Left lung (tissue), 10 donors: Measurements from ENCODE around the gene C4A. TPM values are rescaled to one million over a fixed set of nuclear protein-coding genes. Genes with fewer than 3 reads are reported as not detected.
A peak's percentile ranks its signal among the peaks of the same experiment; 100 is the strongest.

ENCODE experiments used
- ATAC-seq: fragments of 200-7000 bp; cut with Tn5 transposase; one replicate; pipeline ENCODE4 v1.9.1; 2020; ENCODE audit warnings: moderate library complexity
- DNase-seq, 4 donors: peaks; one replicate each; pipeline ENCODE4 v3.0.0-alpha.2; 2013 to 2020
- H3K27ac ChIP-seq, 2 donors: fragments of 200-600 bp; sonication (generic) in 1 of 2; one replicate each; pipeline versions ENCODE4 v1.5.0 to v1.8.0; 2020 to 2021
- H3K27me3 ChIP-seq, 2 donors: fragments of 200-600 bp; sonication (generic) in 1 of 2; one replicate each; pipeline versions ENCODE4 v1.5.0 to v1.8.0; 2020 to 2021
- H3K36me3 ChIP-seq, 2 donors: fragments of 200-600 bp; sonication (generic) in 1 of 2; one replicate each; pipeline versions ENCODE4 v1.5.0 to v1.8.0; 2020 to 2021
- H3K4me1 ChIP-seq, 2 donors: fragments of 200-600 bp; one replicate each; pipeline ENCODE4 v1.8.0; 2021
- H3K4me3 ChIP-seq, 2 donors: fragments of 200-600 bp; sonication (generic) in 1 of 2; one replicate each; pipeline versions ENCODE4 v1.5.0 to v1.8.0; 2020 to 2021; ENCODE audit warnings: mild to moderate bottlenecking in 1 of 2
- H3K9me3 ChIP-seq, 2 donors: fragments of 200-600 bp; sonication (generic) in 1 of 2; one replicate each; pipeline versions ENCODE4 v1.5.0 to v1.8.0; 2020 to 2021
- CTCF ChIP-seq, 2 donors: fragments of 200-600 bp; sonication (generic) in 1 of 2; IDR thresholded peaks; one replicate each; pipeline versions ENCODE4 v1.5.0 to v1.8.0; 2021; ENCODE audit warnings: antibody characterized with exemption in 2 of 2
- intact Hi-C, 2 donors: fragments of 100-400 bp; cut with DNase I; formaldehyde crosslinking; loops; one replicate each; pipeline versions ENCODE4 v1.11.2 to v1.14.2; 2022
- polyA plus RNA-seq, 6 donors: library from polyadenylated mRNA; unstranded; fragments of 120-200 nt; gene quantifications; one replicate each; pipeline ENCODE4 v1.2.1, GENCODE V29; 2013; ENCODE audit not compliant: insufficient read length in 6 of 6
- total RNA-seq, 2 donors: library from RNA; stranded (reverse); fragmentation: NEBNext Ultra II Directional; extraction: Animal tissue kit (Norgen Biotek cat#: 25700); gene quantifications; one replicate each; pipeline ENCODE4 v1.2.1, GENCODE V29; 2021
- donor health status: DM: no; HTN: yes; CAD: no.
- donor health status: DM: no; HTN: no; CAD: no.

The C4A gene
- total and polyA plus RNA-seq, 8 donors, result 5.9 to 124 (median 10.3) TPM

- Histone ChIP-seq H3K4me1 (peaks cover 10 to 18% of the 10 kb centered on the region in 2 donors), H3K4me3 (no peak overlapping the region), H3K9me3 (no peaks in the 10 kb centered on the region), H3K27ac (no peak overlapping the region), H3K27me3 (no peaks in the 10 kb centered on the region), H3K36me3 (peaks cover 0 to 67% of the 10 kb centered on the region in 2 donors)
- no peak for TF ChIP-seq CTCF (IDR thresholded peaks at IDR 0.05)
- intact Hi-C loops, result loop anchor here in 1 of 2 donors (10.0 kb wide), 1 partner anchor 275 kb away; no protein-coding TSS in a partner anchor
- DNase-seq (no peak), ATAC-seq (no peak)
These were observed 31.8 kb upstream of the C4A start for GRCh38 chr6:31949926-31950548.

GRCh38 chr6:31952140-31952805 lies 29.6 kb upstream of the C4A start:
- TF ChIP-seq CTCF (IDR thresholded peaks at IDR 0.05), result peak; percentile 73 to 78
- Histone ChIP-seq H3K27me3 (no peaks in the 10 kb centered on the region), H3K4me1 (peaks cover 0 to 6% of the 10 kb centered on the region in 2 donors), H3K9me3 (no peaks in the 10 kb centered on the region), H3K4me3 (no peak overlapping the region), H3K36me3 (peaks cover 0 to 84% of the 10 kb centered on the region in 2 donors), H3K27ac (no peak overlapping the region)
- intact Hi-C loops, result loop anchor here in 1 of 2 donors (10.0 kb wide), 1 partner anchor 277 kb away; no protein-coding TSS in a partner anchor
- DNase-seq, result peak; percentile 14 to 87 (median 52)
- ATAC-seq, result peak; percentile 88

- intact Hi-C loops, result loop anchor here in 1 of 2 donors (10.0 kb wide), 1 partner anchor 278 kb away; no protein-coding TSS in a partner anchor
- peak in 1 of 4 donors; percentile 25 for DNase-seq
- no peaks in the 10 kb centered on the region for H3K9me3 ChIP-seq
- ATAC-seq, result no peak
- H3K27me3 ChIP-seq, result no peaks in the 10 kb centered on the region
- H3K4me1 ChIP-seq, result peaks cover 3 to 12% of the 10 kb centered on the region in 2 donors
- no peak overlapping the region for H3K4me3 ChIP-seq
- no peak for TF ChIP-seq CTCF (IDR thresholded peaks at IDR 0.05)
- peaks cover 0 to 82% of the 10 kb centered on the region in 2 donors for H3K36me3 ChIP-seq
- H3K27ac ChIP-seq, result no peak overlapping the region
These were observed 29.0 kb upstream of the C4A start for GRCh38 chr6:31952890-31953289.

GRCh38 chr6:31954511-31954910 lies 27.3 kb upstream of the C4A start:
- Histone ChIP-seq H3K36me3 (peaks cover 0 to 74% of the 10 kb centered on the region in 2 donors), H3K4me3 (no peak overlapping the region), H3K27ac (no peak overlapping the region), H3K4me1 (peaks cover 9 to 22% of the 10 kb centered on the region in 2 donors), H3K9me3 (no peaks in the 10 kb centered on the region), H3K27me3 (no peaks in the 10 kb centered on the region)
- ATAC-seq (no peak), DNase-seq (peak in 1 of 4 donors; percentile 65)
- intact Hi-C loops, result loop anchor here in 1 of 2 donors (10.0 kb wide), 1 partner anchor 280 kb away; no protein-coding TSS in a partner anchor
- TF ChIP-seq CTCF (IDR thresholded peaks at IDR 0.05), result no peak

- TF ChIP-seq CTCF (IDR thresholded peaks at IDR 0.05), result no peak
- DNase-seq, result peak in 1 of 4 donors; percentile 3
- Histone ChIP-seq H3K27ac (no peak overlapping the region), H3K27me3 (no peaks in the 10 kb centered on the region), H3K36me3 (peaks cover 0 to 70% of the 10 kb centered on the region in 2 donors), H3K9me3 (no peaks in the 10 kb centered on the region), H3K4me3 (no peak overlapping the region), H3K4me1 (peaks cover 13 to 32% of the 10 kb centered on the region in 2 donors)
- ATAC-seq, result no peak
- intact Hi-C loops, result loop anchor here in 1 of 2 donors (10.0 kb wide), 1 partner anchor 282 kb away; no protein-coding TSS in a partner anchor
These were observed 25.1 kb upstream of the C4A start for GRCh38 chr6:31956796-31957195.
